Testis (tissue), 3 donors: ENCODE data around the gene ARID1B. TPM values are rescaled to one million over a fixed set of nuclear protein-coding genes. Genes with fewer than 3 reads are reported as not detected.

Experiments
- DNase-seq: peaks from one replicate; pipeline ENCODE4 v3.0.0-alpha.2; 2019
- H3K27ac ChIP-seq, 2 donors: fragments of 200-600 bp; sonication (generic); one replicate each; pipeline ENCODE4 v1.5.1; 2019
- H3K27me3 ChIP-seq: fragments of 200-600 bp; sonication (generic); one replicate; pipeline ENCODE4 v1.5.1; 2019
- H3K36me3 ChIP-seq: fragments of 200-600 bp; sonication (generic); one replicate; pipeline ENCODE4 v1.5.1; 2017; ENCODE audit warnings: low read depth; ENCODE audit errors: missing control alignments
- H3K4me1 ChIP-seq: fragments of 200-600 bp; sonication (generic); one replicate; pipeline ENCODE4 v1.5.1; 2019
- H3K4me3 ChIP-seq, 2 donors: fragments of 200-600 bp; sonication (generic); one replicate each; pipeline ENCODE4 v1.5.1; 2017 to 2019
- H3K9me3 ChIP-seq: fragments of 200-600 bp; sonication (generic); one replicate; pipeline ENCODE4 v1.5.1; 2017
- POLR2A ChIP-seq: fragments of 450-650 bp; IDR thresholded peaks from one replicate; pipeline ENCODE4 v1.6.1; 2017; ENCODE audit warnings: antibody characterized with exemption, mild to moderate bottlenecking, moderate library complexity
- WGBS, 2 donors: methylation state at CpG; one replicate each; pipeline ENCODE4 v1.1.5; 2018; 5-methylcytosine and 5-hydroxymethylcytosine counted together
- intact Hi-C: fragments of 100-400 bp; cut with DNase I; formaldehyde crosslinking; loops from one replicate; pipeline ENCODE4 v1.15.1; 2023; ENCODE audit warnings: low total_unique reads
- polyA plus RNA-seq: library from polyadenylated mRNA; stranded (reverse); fragments of 350-450 nt; fragmentation: Illumina TruSeq; extraction: RNeasy Lipid Tissue Mini Kit (QIAGEN cat#74804); gene quantifications from one replicate; pipeline ENCODE4 v1.2.3, GENCODE V29; 2014; ENCODE audit warnings: low read depth, low replicate concordance; ENCODE audit not compliant: insufficient read depth
- total RNA-seq, 2 donors: library from RNA; depleted of rRNA; stranded (reverse); fragments of >200 nt; gene quantifications; one replicate each; pipeline ENCODE4 v1.2.3, GENCODE V29; 2016
- TF ChIP-seq, protein P1 (sequence below), 3 experiments: fragments of 450-650 bp in 2 of 3; fragments of 200-600 bp in 1 of 3; sonication (generic) in 1 of 3; IDR thresholded peaks; one replicate each; pipeline ENCODE4 v1.5.1; 2016 to 2019; ENCODE audit warnings: antibody characterized with exemption in 3 of 3, mild to moderate bottlenecking in 2 of 3, moderate library complexity in 1 of 3

Gene ARID1B
- total and polyA plus RNA-seq, 3 donors from 2014 or later = 26.2 to 126 (median 103) TPM

GRCh38 chr6:157248264-157248663, 471.1 kb downstream of the ARID1B start:
- Histone ChIP-seq H3K27me3 (no peaks in the 10 kb centered on the region), H3K4me3 (no peak overlapping the region), H3K4me1 (peaks cover 5% of the 10 kb centered on the region), H3K9me3 (no peaks in the 10 kb centered on the region), H3K36me3 (no peaks in the 10 kb centered on the region), H3K27ac (no peak overlapping the region)
- 53 to 68% methylated on average over 1 of the region's 1 CpG for WGBS, 2 donors
- TF ChIP-seq POLR2A = no peak
- TF ChIP-seq, protein P1, sequence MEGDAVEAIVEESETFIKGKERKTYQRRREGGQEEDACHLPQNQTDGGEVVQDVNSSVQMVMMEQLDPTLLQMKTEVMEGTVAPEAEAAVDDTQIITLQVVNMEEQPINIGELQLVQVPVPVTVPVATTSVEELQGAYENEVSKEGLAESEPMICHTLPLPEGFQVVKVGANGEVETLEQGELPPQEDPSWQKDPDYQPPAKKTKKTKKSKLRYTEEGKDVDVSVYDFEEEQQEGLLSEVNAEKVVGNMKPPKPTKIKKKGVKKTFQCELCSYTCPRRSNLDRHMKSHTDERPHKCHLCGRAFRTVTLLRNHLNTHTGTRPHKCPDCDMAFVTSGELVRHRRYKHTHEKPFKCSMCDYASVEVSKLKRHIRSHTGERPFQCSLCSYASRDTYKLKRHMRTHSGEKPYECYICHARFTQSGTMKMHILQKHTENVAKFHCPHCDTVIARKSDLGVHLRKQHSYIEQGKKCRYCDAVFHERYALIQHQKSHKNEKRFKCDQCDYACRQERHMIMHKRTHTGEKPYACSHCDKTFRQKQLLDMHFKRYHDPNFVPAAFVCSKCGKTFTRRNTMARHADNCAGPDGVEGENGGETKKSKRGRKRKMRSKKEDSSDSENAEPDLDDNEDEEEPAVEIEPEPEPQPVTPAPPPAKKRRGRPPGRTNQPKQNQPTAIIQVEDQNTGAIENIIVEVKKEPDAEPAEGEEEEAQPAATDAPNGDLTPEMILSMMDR (IDR thresholded peaks at IDR 0.05) = no peak
- no peak for DNase-seq
- intact Hi-C loops = no loop called here

GRCh38 chr6:157249826-157250225, 472.6 kb downstream of the ARID1B start:
- TF ChIP-seq POLR2A = no peak
- TF ChIP-seq, protein P1 (IDR thresholded peaks at IDR 0.05) = no peak
- intact Hi-C loops = no loop called here
- DNase-seq = no peak
- Histone ChIP-seq H3K4me3 (no peak overlapping the region), H3K27ac (no peak overlapping the region), H3K9me3 (no peaks in the 10 kb centered on the region), H3K4me1 (peaks cover 5% of the 10 kb centered on the region), H3K27me3 (no peaks in the 10 kb centered on the region), H3K36me3 (no peaks in the 10 kb centered on the region)
- 81% methylated on average over 8 of the region's 8 CpGs for WGBS, 2 donors

- no peaks in the 10 kb centered on the region for H3K36me3 ChIP-seq
Observed at GRCh38 chr6:157251586-157252247, 474.5 kb downstream of the ARID1B start.

DNA sequence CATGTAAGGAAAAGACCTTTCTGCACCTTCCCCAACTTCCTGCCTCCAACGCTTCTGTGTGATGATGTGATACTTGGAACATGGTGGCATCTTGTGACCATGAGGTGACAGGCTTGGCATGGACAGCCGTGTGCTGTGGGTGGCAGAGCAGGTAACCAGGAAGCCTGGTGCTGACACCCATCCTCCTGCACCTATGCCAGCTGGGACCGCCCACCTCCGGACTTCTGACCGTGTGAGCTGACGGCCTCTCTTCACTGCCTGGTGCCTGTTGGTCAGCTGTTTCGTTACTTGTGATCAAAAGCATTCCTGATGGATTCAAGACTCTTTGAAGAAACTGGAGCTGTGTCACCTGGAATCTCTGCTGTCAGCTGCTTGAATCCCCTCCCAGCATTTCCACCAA, 475.8 kb downstream of the ARID1B start:
- WGBS, 2 donors = 86 to 89% methylated on average over 7 of the region's 7 CpGs
- no peak overlapping the region for H3K4me3 ChIP-seq
- intact Hi-C loops = no loop called here
- no peaks in the 10 kb centered on the region for H3K9me3 ChIP-seq
- H3K4me1 ChIP-seq = no peaks in the 10 kb centered on the region
- H3K27ac ChIP-seq = no peak overlapping the region
- TF ChIP-seq, protein P1 (IDR thresholded peaks at IDR 0.05) = no peak
- no peak for TF ChIP-seq POLR2A
- H3K27me3 ChIP-seq = no peaks in the 10 kb centered on the region
- H3K36me3 ChIP-seq = no peaks in the 10 kb centered on the region
- DNase-seq = no peak

More at GRCh38 chr6:157251586-157252247, 474.5 kb downstream of the ARID1B start:
- Histone ChIP-seq H3K4me1 (no peaks in the 10 kb centered on the region), H3K27ac (no peak overlapping the region), H3K9me3 (no peaks in the 10 kb centered on the region), H3K27me3 (no peaks in the 10 kb centered on the region), H3K4me3 (no peak overlapping the region)
- no peak for DNase-seq
- intact Hi-C loops = no loop called here
- WGBS, 2 donors = 82 to 83% methylated on average over 8 of the region's 8 CpGs
- no peak for TF ChIP-seq POLR2A
- TF ChIP-seq, protein P1 (IDR thresholded peaks at IDR 0.05) = no peak

DNA sequence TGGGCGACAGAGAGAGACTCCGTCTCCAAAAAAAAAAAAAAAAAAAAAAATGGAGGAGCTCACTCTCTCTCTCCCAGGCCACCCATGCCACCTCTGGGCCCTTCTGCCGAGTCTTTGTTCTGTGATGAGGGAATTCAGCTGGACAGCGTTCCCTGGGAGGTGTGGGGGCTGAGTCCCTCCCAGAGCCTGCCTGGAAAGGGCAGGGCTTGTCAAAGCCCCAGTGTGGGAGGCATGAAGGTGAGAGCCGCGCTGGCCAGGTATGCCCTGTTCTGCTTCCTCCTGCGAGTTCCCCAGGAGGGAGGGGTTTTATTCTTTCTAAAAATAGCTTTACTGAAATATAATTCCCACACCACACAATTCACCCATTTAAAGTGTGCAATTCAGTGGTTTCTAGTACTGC, 476.5 kb downstream of the ARID1B start:
- H3K4me1 ChIP-seq = no peaks in the 10 kb centered on the region
- TF ChIP-seq POLR2A = no peak
- TF ChIP-seq, protein P1 (IDR thresholded peaks at IDR 0.05) = no peak
- H3K27ac ChIP-seq = no peak overlapping the region
- H3K27me3 ChIP-seq = no peaks in the 10 kb centered on the region
- intact Hi-C loops = no loop called here
- no peak for DNase-seq
- no peak overlapping the region for H3K4me3 ChIP-seq
- 80 to 87% methylated on average over 7 of the region's 7 CpGs for WGBS, 2 donors
- H3K36me3 ChIP-seq = no peaks in the 10 kb centered on the region
- no peaks in the 10 kb centered on the region for H3K9me3 ChIP-seq
